HCT116 (cell line): ENCODE data around the gene PTPRA.

ENCODE experiments used
- EZH2 ChIP-seq: fragments of 200-600 bp; sonication (generic); IDR thresholded peaks from 2 replicates; pipeline ENCODE4 v1.6.1; 2017; ENCODE audit warnings: antibody characterized with exemption, mixed run types
- POLR2A ChIP-seq: IDR thresholded peaks from 2 replicates; pipeline ENCODE4 v1.7.0; 2011; ENCODE audit warnings: borderline replicate concordance; ENCODE audit not compliant: insufficient read depth, insufficient read length; ENCODE audit errors: extremely low read depth
- POLR2AphosphoS5 ChIP-seq: IDR thresholded peaks from 2 replicates; pipeline ENCODE4 v1.6.1; 2011; ENCODE audit warnings: mild to moderate bottlenecking, low read depth, low read length, moderate library complexity
- REST ChIP-seq: IDR thresholded peaks from 2 replicates; pipeline ENCODE4 v1.6.1; 2012; ENCODE audit warnings: low read depth
- YY1 ChIP-seq: IDR thresholded peaks from 2 replicates; pipeline ENCODE4 v1.6.1; 2011; ENCODE audit warnings: low read length, low read depth, moderate library complexity, mild to moderate bottlenecking; ENCODE audit not compliant: insufficient replicate concordance; ENCODE audit errors: extremely low read depth
- ZBTB33 ChIP-seq: IDR thresholded peaks from 2 replicates; pipeline ENCODE4 v1.6.1; 2011; ENCODE audit warnings: mild to moderate bottlenecking, low read length, moderate library complexity; ENCODE audit not compliant: insufficient replicate concordance; ENCODE audit errors: extremely low read depth
- TF ChIP-seq, protein P1 (sequence below): IDR thresholded peaks from 2 replicates; pipeline ENCODE4 v1.6.1; 2012
- TF ChIP-seq, protein P2 (sequence below), 3 experiments: fragments of 200-600 bp in 1 of 3; sonication (generic) in 1 of 3; IDR thresholded peaks in 2 of 3; conservative IDR thresholded peaks in 1 of 3; 2 replicates each; pipeline ENCODE4 v1.5.1; 2012 to 2017; ENCODE audit warnings: low read depth in 2 of 3, low read length in 2 of 3, antibody characterized with exemption in 1 of 3, borderline replicate concordance in 1 of 3, control low read depth in 1 of 3, mild to moderate bottlenecking in 1 of 3, mixed read lengths in 1 of 3, mixed run types in 1 of 3, moderate library complexity in 1 of 3; ENCODE audit not compliant: insufficient read depth in 1 of 3

DNA sequence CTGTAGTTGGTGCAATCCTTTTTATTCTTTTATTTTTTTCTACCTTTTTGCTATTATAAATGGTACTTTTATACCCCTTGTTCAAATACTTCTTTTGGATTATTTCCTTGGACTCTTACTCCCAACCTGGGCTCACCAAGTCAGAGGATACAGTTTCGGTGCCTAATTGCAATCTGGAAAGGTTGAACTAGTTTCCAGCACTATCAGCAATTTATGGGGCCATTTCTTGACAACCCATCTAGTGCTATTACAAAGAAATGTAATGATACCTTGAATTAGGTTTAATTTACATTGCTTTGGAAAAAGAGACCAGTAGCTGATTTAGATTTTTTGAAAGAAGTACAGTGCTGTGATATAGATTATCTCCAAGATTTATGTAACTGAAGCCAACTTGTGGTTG, 5.2 kb downstream of the PTPRA start:
- TF ChIP-seq EZH2 = no peak
- TF ChIP-seq REST = no peak
- no peak for TF ChIP-seq POLR2A
- TF ChIP-seq, protein P1, sequence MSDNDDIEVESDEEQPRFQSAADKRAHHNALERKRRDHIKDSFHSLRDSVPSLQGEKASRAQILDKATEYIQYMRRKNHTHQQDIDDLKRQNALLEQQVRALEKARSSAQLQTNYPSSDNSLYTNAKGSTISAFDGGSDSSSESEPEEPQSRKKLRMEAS = no peak
- TF ChIP-seq ZBTB33 = no peak
- no peak for TF ChIP-seq YY1
- no peak for TF ChIP-seq POLR2AphosphoS5
- TF ChIP-seq, protein P2, sequence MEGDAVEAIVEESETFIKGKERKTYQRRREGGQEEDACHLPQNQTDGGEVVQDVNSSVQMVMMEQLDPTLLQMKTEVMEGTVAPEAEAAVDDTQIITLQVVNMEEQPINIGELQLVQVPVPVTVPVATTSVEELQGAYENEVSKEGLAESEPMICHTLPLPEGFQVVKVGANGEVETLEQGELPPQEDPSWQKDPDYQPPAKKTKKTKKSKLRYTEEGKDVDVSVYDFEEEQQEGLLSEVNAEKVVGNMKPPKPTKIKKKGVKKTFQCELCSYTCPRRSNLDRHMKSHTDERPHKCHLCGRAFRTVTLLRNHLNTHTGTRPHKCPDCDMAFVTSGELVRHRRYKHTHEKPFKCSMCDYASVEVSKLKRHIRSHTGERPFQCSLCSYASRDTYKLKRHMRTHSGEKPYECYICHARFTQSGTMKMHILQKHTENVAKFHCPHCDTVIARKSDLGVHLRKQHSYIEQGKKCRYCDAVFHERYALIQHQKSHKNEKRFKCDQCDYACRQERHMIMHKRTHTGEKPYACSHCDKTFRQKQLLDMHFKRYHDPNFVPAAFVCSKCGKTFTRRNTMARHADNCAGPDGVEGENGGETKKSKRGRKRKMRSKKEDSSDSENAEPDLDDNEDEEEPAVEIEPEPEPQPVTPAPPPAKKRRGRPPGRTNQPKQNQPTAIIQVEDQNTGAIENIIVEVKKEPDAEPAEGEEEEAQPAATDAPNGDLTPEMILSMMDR (IDR thresholded peaks at IDR 0.05 in 2 of 3, conservative IDR thresholded peaks at IDR 0.05 in 1 of 3; ENCODE audit: borderline replicate concordance in 1 of 3, insufficient read depth in 1 of 3, low read depth in 2 of 3, low read length in 2 of 3) = no peak
